ENCODE results near the gene PRKCZ. TPM values are rescaled to one million over a fixed set of nuclear protein-coding genes. Genes with fewer than 3 reads are reported as not detected.

PRKCZ gene
- total RNA-seq, 1 donor from 2014 or later, result 2.3 TPM

GRCh38 chr1:2098839-2099785 lies 48.9 kb downstream of the PRKCZ start:
- DNase-seq (ENCODE audit: extremely low read depth, low read depth, low spot score), result no peak

DNA sequence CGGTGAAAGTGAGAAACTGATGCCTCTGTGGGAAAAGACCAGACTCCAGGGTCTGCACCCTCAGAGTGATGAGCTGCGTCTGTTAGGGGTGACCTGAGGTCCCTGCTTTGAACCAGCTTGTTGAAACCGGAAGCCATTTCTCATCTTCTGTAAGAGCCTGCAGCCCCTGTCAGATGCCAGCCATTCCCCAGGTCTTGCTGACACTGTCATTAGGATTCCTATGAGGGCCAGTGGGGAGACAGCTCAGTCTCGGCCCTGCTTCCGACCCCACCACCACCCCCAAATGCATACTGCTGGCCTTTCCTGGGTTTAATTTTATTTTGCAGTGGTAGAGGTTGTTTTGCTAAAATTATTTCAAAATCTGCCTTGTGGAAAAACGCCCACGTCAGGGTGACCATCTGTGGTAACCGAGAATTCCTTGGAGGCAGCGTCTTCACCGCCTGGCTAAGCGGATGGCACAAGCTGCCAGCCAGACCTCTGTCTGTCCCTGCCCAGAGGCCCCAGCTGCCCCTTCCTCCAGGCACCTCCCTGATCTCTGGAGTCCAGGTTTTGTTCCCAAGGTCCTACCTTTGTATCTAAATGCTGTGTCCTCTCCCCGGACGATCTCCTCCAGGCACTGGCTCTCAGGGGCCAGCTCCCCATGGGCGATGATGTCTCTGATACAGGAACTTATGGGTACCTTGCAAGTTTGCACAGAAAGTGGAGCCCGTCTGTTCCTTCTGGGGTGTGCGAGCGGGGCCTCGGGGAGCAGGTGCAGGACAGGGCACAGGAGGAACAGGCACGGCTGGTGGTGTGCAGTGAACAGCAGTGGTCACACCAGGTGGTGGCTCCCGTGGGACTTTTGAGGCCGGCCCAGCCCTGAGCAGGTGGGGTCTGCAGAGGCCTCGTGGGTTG lies 49.9 kb downstream of the PRKCZ start:
- no peak for DNase-seq (ENCODE audit: extremely low read depth, low read depth, low spot score)

GRCh38 chr1:2100780-2101108 lies 50.5 kb downstream of the PRKCZ start:
- DNase-seq (ENCODE audit: extremely low read depth, low read depth, low spot score), result no peak

GRCh38 chr1:2101531-2101930 lies 51.3 kb downstream of the PRKCZ start:
- no peak for DNase-seq (ENCODE audit: extremely low read depth, low read depth, low spot score)

GRCh38 chr1:2101946-2102345 lies 51.7 kb downstream of the PRKCZ start:
- DNase-seq (ENCODE audit: extremely low read depth, low read depth, low spot score), result no peak

DNA sequence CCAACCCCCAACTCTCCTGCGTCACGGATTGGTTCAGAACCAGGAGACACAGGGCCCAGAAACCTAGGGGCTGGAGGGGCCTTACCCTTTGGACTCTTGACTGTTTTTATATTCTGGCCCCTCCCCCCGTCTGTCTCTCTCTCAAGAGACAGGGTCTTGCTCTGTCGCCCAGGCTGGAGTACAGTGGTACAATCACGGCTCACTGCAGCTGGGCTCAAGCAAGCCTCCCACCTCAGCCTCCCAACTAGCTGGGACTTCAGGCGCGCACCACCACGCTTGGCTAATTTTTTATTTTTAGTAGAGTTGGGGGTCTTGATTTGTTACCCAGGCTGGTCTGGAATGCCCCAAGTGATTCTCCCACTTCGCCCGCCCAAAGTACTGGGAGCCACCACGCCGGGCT lies 52.5 kb downstream of the PRKCZ start:
- no peak for DNase-seq (ENCODE audit: extremely low read depth, low read depth, low spot score)

DNA sequence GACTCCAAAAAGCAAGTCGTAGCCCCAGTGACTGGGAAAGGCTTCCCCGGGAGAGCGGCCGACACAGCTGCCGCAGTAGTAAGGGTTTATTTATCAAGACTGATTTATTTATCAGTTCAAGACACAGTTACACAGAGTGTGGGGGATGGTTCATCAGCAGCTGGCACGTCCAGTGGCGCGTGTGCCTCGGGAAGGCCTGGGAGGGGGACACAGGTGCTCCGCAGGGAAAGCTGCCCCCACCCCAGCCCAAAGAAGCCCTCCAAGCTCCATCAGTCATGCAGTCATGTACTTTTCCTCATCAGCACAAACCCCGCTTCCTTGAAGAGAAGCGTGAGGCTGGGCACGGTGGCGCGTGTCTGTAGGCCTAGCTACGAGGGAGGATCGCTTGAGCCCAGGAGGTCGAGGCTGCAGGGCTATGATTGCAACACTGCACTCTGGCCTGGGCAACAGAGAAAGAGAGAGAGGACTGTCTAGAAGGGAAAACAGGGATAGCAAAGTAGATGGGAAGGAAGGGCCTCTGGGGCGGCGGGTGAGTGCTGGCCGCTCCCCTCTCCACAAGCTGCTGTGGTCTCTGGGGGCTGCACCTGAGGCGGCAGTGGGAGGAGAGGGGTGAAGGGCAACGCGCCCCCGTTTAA lies 53.2 kb downstream of the PRKCZ start:
- no peak for DNase-seq (ENCODE audit: extremely low read depth, low read depth, low spot score)

GRCh38 chr1:2103901-2104590 lies 53.8 kb downstream of the PRKCZ start:
- no peak for DNase-seq (ENCODE audit: extremely low read depth, low read depth, low spot score)

- DNase-seq (ENCODE audit: extremely low read depth, low read depth, low spot score), result no peak
Observed at GRCh38 chr1:2104621-2105427, 54.6 kb downstream of the PRKCZ start.

GRCh38 chr1:2105781-2106524 lies 55.7 kb downstream of the PRKCZ start:
- no peak for DNase-seq (ENCODE audit: extremely low read depth, low read depth, low spot score)

DNA sequence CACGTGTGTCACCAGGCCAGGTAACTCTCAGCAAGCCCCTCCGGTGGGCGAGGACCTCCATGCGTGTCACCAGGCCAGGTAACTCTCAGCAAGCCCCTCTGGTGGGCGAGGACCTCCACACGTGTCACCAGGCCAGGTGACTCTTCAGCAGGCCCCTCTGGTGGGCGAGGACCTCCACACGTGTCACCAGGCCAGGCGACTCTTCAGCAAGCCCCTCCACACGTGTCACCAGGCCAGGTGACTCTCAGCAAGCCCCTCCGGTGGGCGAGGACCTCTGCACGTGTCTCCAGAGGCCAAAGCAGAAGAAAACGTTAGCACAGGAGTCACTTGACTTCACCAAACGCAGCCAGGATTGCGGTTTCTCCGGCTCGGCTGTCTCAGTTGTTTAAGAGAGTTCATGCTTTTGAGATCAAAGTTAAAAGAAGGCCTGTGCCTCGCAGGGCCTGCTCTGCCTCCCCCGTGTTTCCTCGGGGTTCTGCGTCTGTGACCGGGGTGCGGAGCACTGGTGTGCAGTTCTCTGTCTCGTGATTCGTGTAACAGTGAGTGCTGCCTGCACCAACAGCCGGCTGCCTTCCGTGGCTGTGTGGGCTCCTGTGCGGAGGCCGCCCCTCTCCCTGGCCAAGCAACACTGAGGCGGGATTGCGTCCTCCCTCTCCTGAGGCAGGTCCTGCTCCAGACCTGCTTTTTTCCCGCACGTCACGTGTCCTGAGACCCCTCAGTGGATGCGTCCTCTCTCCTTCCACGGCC lies 56.6 kb downstream of the PRKCZ start:
- no peak for DNase-seq (ENCODE audit: extremely low read depth, low read depth, low spot score)

GRCh38 chr1:2107586-2108212 lies 57.5 kb downstream of the PRKCZ start:
- DNase-seq (ENCODE audit: extremely low read depth, low read depth, low spot score), result no peak

- no peak for DNase-seq (ENCODE audit: extremely low read depth, low read depth, low spot score)
Observed at GRCh38 chr1:2108213-2108876, 58.1 kb downstream of the PRKCZ start.

- no peak for DNase-seq (ENCODE audit: extremely low read depth, low read depth, low spot score)
Observed at GRCh38 chr1:2108877-2109580, 58.8 kb downstream of the PRKCZ start.

DNA sequence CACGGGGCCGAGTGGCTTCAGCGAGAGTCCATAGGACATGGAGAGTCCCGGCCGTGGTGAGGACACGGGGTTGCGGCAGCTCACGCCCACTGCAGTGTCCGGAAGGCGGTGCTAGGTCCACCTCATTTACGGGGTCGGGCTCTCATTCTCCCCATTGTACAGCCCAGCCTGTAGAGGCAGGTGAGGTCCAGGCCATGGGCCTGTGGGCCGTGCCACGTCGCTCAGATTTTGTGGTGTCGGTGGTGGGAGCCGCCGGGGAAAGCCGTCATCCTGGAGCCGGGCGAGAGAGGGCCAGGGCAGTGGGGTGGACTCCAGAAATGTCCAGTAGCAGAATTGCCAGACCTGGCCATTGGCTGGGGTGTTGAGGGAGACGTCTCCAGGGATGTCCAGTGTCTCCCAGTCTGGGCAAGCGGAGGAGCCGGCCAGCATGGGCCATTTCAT lies 59.4 kb downstream of the PRKCZ start:
- DNase-seq (ENCODE audit: extremely low read depth, low read depth, low spot score), result no peak

DNA sequence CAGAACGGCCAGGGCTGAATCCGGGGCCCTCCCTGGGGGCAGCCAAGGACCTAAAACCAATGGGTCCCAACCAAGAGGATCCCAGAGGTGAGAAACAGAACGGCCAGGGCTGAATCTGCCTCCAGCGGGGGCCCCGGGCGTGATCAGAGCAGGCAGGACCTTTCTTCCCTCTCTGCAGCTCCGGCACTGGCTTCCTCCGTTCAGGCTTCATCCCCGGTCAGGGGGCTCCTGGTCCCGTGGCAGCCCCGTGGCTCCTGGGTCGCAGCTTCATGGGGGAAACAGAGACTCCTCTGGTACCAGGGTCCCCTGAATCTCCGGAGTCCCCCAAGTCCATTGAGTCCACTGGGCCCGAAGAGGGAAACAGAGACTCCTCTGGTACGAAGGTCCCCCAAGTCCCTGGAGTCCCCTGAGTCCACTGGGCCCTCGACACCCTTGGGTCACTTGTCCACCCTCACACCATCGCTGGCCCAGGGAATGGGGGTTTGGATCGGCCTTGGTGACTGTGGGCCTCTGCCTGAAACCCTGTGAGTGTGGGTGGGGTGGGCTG lies 60.1 kb downstream of the PRKCZ start:
- DNase-seq (ENCODE audit: extremely low read depth, low read depth, low spot score), result no peak

All from glomerular endothelial cell (primary cell).